ENCODE data around the gene NDUFS5.
"Not testable (repeated sequence)": the region's sequence is repeated elsewhere in the genome, so short reads cannot be mapped to it uniquely, and the experiment has no call there.

Gene NDUFS5

GRCh38 chr1:39016604-39017171, 9.5 kb upstream of the NDUFS5 start:
- no peak for DNase-seq

DNA sequence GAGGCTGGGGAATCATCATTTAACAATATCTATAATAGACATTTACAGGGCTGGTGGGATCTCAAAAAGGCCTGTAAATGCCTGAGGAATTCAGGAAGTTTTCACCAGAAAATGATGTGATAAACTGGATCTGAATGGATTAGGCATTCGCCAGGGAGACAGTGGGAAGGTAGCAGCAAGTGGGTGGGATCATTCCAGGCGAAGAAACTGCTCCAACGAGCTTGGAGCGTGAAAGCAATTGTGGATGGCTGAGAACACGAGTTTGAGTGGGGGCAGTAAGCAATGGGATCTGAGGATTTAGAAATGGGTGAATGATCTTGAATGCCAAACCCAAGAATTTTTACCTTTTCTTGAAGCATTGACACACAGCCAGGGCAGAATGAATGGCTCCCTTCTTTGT, 8.9 kb upstream of the NDUFS5 start:
- no peak for DNase-seq

DNA sequence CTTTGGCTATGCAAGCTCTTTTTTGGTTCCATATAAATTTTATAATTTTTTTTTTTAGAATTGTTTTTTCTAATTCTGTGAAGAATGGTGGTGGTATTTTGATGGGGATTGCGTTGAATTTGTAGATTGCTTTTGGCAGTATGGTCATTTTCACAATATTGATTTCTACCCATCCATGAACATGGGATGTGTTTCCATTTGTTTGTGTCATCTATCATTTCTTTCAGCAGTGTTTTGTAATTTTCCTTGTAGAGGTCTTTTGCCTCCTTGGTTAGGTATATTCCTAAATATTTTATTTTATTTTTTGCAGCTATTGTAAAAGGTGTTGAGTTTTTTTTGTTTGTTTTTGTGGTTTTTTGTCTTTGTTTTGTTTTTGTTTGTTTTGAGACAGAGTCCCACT, 5.7 kb upstream of the NDUFS5 start:
- not testable (repeated sequence) for DNase-seq

GRCh38 chr1:39021426-39021825, 4.7 kb upstream of the NDUFS5 start:
- no peak for DNase-seq

GRCh38 chr1:39023140-39023539, 3.0 kb upstream of the NDUFS5 start:
- DNase-seq = no peak

- DNase-seq = no peak
These were observed 837 bp downstream of the NDUFS5 start for GRCh38 chr1:39026866-39027507.

DNA sequence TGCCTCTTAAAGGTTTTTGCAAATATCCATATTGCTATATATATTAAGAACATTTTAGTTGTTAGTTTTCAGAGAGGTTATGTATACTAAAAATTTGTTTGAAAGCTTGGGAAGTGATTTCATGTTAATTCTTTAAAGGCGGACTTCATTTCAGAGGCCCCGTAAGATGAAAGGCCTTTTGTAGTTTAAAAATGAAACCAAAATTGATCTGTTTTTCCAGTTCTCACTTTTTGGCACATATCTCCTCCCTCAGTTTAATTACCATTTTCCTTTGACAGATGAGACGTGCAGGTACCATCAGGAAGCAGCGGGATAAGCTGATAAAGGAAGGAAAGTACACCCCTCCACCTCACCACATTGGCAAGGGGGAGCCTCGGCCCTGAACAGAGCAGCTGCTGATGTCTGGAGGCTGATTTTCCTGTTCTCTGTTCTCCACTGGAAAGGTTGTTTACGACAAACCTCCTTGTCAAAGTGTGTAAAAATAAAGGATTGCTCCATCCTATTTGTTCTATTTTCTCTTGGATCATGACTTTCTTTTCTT, 8.0 kb downstream of the NDUFS5 start:
- no peak for DNase-seq

- DNase-seq = no peak
These were observed 10.5 kb downstream of the NDUFS5 start for GRCh38 chr1:39036678-39037077.

GRCh38 chr1:39043513-39043912, 17.4 kb downstream of the NDUFS5 start:
- DNase-seq = no peak

DNA sequence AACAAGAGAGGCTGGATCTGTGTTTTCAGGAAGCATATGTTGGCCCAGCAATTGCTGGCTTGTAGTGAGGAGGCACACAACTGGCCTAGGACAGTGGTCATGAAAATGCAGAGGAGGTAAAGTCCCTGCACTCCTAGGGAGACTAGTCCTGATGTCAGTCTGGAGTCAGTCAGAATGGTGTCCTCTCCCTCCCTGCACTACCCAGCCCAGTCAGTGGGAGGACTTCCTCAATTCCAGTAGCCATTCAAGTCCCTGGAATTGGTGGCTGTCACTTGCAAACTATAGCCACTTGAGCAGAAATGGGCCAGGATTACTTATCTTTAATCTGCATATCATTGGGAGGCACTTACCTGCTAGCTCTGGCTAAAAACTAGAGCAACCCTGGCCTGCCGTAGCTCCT, 18.6 kb downstream of the NDUFS5 start:
- DNase-seq = no peak

GRCh38 chr1:39045231-39045630, 19.1 kb downstream of the NDUFS5 start:
- DNase-seq = no peak

DNA sequence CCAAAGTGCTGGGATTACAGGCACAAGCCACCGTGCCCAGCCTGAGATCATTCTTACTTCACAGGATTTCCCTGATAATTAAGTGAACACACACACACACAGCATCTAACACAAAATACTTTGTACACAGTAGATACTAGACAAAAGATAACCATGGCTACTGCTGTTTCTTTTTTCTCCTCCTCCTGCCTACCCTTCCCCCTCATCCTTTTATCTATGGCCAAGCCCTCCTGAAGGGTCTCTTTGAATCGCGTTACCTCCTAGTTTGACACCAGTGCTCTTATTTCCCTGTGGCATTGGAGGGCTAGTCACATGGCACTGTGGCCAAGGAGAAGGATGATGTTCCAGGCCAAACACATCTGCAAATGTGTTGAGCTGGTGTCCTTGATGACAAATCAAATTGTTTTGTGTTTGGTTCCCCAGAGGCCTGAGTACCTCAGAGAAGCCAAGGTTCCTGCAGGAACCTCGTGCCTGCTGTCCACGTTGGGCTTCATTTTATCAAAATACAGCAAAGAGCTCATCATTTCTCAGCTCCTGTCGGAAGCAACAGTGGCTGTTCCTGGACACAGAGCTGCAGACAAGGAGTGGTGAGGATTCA, 20.6 kb downstream of the NDUFS5 start:
- no peak for DNase-seq

GRCh38 chr1:39047374-39048229, 21.5 kb downstream of the NDUFS5 start:
- peak; percentile 19 for DNase-seq

GRCh38 chr1:39048745-39049370, 22.7 kb downstream of the NDUFS5 start:
- no peak for DNase-seq

- DNase-seq = no peak
These were observed 23.9 kb downstream of the NDUFS5 start for GRCh38 chr1:39050001-39050400.

GRCh38 chr1:39051193-39051850, 25.2 kb downstream of the NDUFS5 start:
- DNase-seq = not testable (repeated sequence)

- no peak for DNase-seq
These were observed 25.8 kb downstream of the NDUFS5 start for GRCh38 chr1:39051956-39052355.

GRCh38 chr1:39055213-39055710, 29.1 kb downstream of the NDUFS5 start:
- DNase-seq = not testable (repeated sequence)

GRCh38 chr1:39061516-39061915, 35.4 kb downstream of the NDUFS5 start:
- not testable (repeated sequence) for DNase-seq

GRCh38 chr1:39061951-39062350, 35.8 kb downstream of the NDUFS5 start:
- no peak for DNase-seq

DNA sequence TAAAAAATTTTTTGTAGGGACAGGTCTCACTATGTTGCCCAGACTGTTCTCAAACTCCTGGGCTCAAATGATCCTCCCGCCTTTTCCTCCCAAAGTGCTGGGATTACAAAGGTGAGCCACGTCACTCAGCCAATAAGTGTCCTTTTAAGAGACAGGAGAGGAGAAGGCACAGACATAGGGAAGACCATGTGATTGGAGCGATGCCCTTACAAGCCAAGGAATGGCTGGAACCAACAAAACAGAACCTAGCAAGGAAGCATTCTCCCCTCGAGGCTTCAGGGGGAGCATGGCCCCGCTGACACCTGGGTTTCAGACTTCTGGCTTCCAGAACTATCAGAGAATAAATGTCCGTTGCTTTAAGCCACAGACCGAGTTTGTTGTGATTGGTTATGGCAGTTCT, 37.0 kb downstream of the NDUFS5 start:
- no peak for DNase-seq

DNA sequence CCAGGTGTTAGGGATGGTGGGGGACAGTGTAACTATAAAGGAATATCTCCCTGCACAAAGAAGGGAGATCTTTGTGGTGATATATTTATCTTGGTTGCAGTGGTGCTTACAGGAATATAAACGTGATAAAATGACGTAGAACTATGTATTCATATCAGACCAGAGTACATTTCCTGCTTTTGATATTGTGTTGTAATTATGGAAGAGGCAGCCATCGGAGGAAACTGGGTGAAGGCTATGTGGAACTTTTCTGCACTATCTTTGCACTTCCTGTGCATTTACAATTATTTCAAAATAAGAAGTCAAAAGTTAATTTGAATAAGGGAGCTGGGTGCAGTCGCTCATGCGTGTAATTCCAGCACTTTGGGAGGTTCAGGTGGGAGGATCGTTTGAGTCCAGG, 37.6 kb downstream of the NDUFS5 start:
- DNase-seq = no peak
